ENCODE measurements around the gene ING1.
A peak's percentile ranks its signal among the peaks of the same experiment; 100 is the strongest.
"Not testable (repeated sequence)": the region's sequence is repeated elsewhere in the genome, so short reads cannot be mapped to it uniquely, and the experiment has no call there.

The ING1 gene

GRCh38 chr13:110713642-110713952 lies at the start of gene ING1:
Gene ING1 (plus strand): TSS chr13:110713700. CDS start chr13:110714150, 450 bp downstream.
- DNase-seq = no peak

- DNase-seq = no peak
Measured at GRCh38 chr13:110664041-110664440, 49.5 kb upstream of the ING1 start.

GRCh38 chr13:110664673-110665072 lies 48.8 kb upstream of the ING1 start:
- no peak for DNase-seq

- no peak for DNase-seq
Measured at GRCh38 chr13:110665491-110666254, 47.8 kb upstream of the ING1 start.

GRCh38 chr13:110666255-110666533 lies 47.3 kb upstream of the ING1 start:
- no peak for DNase-seq

- no peak for DNase-seq
Measured at GRCh38 chr13:110669036-110669435, 44.5 kb upstream of the ING1 start.

GRCh38 chr13:110669814-110670213 lies 43.7 kb upstream of the ING1 start:
- DNase-seq = not testable (repeated sequence)

GRCh38 chr13:110676595-110677587 lies 36.6 kb upstream of the ING1 start:
- no peak for DNase-seq

- no peak for DNase-seq
Measured at GRCh38 chr13:110677731-110678545, 35.6 kb upstream of the ING1 start.

GRCh38 chr13:110680852-110681251 lies 32.6 kb upstream of the ING1 start:
- peak; percentile 50 for DNase-seq

GRCh38 chr13:110681868-110682550 lies 31.5 kb upstream of the ING1 start:
- DNase-seq = no peak

- no peak for DNase-seq
Measured at GRCh38 chr13:110682746-110683145, 30.8 kb upstream of the ING1 start.

- peak; percentile 14 for DNase-seq
Measured at GRCh38 chr13:110683203-110683883, 30.2 kb upstream of the ING1 start.

- DNase-seq = no peak
Measured at GRCh38 chr13:110683921-110684320, 29.6 kb upstream of the ING1 start.

- DNase-seq = no peak
Measured at GRCh38 chr13:110684388-110685056, 29.0 kb upstream of the ING1 start.

- no peak for DNase-seq
Measured at GRCh38 chr13:110685305-110686020, 28.0 kb upstream of the ING1 start.

- no peak for DNase-seq
Measured at GRCh38 chr13:110687736-110688135, 25.8 kb upstream of the ING1 start.

- DNase-seq = no peak
Measured at GRCh38 chr13:110689041-110689440, 24.5 kb upstream of the ING1 start.

GRCh38 chr13:110689711-110690110 lies 23.8 kb upstream of the ING1 start:
- DNase-seq = no peak

- no peak for DNase-seq
Measured at GRCh38 chr13:110690516-110690915, 23.0 kb upstream of the ING1 start.

- DNase-seq = not testable (repeated sequence)
Measured at GRCh38 chr13:110695774-110696173, 17.7 kb upstream of the ING1 start.
